Measurements from ENCODE around the gene RNASE8. TPM values are rescaled to one million over a fixed set of nuclear protein-coding genes. Genes with fewer than 3 reads are reported as not detected.
"Not testable (repeated sequence)": the region's sequence is repeated elsewhere in the genome, so short reads cannot be mapped to it uniquely, and the experiment has no call there.

The RNASE8 gene
- total RNA-seq = not detected

- ATAC-seq (replicated peaks in 1 of 2) = peak; percentile 66 to 67
These were observed at the start of gene RNASE8 for GRCh38 chr14:21057803-21058675. Gene RNASE8, plus strand, starts transcription at chr14:21057822. Its CDS starts 71 bp downstream, at chr14:21057893.

GRCh38 chr14:21009721-21010120 is 47.9 kb upstream of the RNASE8 start:
- not testable (repeated sequence) for H3K4me3 Mint-ChIP-seq; ATAC-seq (replicated peaks in 1 of 2); H3K4me1 Mint-ChIP-seq (ENCODE audit: low read depth); H3K36me3 Mint-ChIP-seq (ENCODE audit: insufficient read depth in 2 of 2); H3K27ac Mint-ChIP-seq; DNase-seq; H3K9me3 Mint-ChIP-seq
- peaks cover 20% of the 10 kb centered on the region for H3K27me3 Mint-ChIP-seq (ENCODE audit: low read depth)

More at GRCh38 chr14:21057803-21058675, at the start of gene RNASE8:
- H3K27ac Mint-ChIP-seq = no peak within 1 kb of the TSS
- no peak within 1 kb of the TSS for H3K4me3 Mint-ChIP-seq
- peaks cover 24% of the 10 kb centered on the region for H3K27me3 Mint-ChIP-seq (ENCODE audit: low read depth)
- peaks cover 7% of the 10 kb centered on the region for H3K4me1 Mint-ChIP-seq (ENCODE audit: low read depth)
- DNase-seq = peak; percentile 16
- no peaks in the 10 kb centered on the region for H3K36me3 Mint-ChIP-seq (ENCODE audit: insufficient read depth in 2 of 2)
- no peaks in the 10 kb centered on the region for H3K9me3 Mint-ChIP-seq

GRCh38 chr14:21011136-21011535 is 46.5 kb upstream of the RNASE8 start:
- H3K4me1 Mint-ChIP-seq (ENCODE audit: low read depth) = no peaks in the 10 kb centered on the region
- no peaks in the 10 kb centered on the region for H3K9me3 Mint-ChIP-seq
- no peaks in the 10 kb centered on the region for H3K36me3 Mint-ChIP-seq (ENCODE audit: insufficient read depth in 2 of 2)
- H3K27ac Mint-ChIP-seq = no peak overlapping the region
- no peak for ATAC-seq (replicated peaks in 1 of 2)
- H3K27me3 Mint-ChIP-seq (ENCODE audit: low read depth) = peaks cover 20% of the 10 kb centered on the region
- no peak for DNase-seq
- no peak overlapping the region for H3K4me3 Mint-ChIP-seq

GRCh38 chr14:21014761-21015190 is 42.8 kb upstream of the RNASE8 start:
- Mint-ChIP-seq H3K4me1 (ENCODE audit: low read depth) (no peaks in the 10 kb centered on the region), H3K36me3 (ENCODE audit: insufficient read depth in 2 of 2) (no peaks in the 10 kb centered on the region), H3K27me3 (ENCODE audit: low read depth) (peaks cover 20% of the 10 kb centered on the region), H3K27ac (no peak overlapping the region), H3K4me3 (no peak overlapping the region), H3K9me3 (no peaks in the 10 kb centered on the region)
- DNase-seq (peak; percentile 74 to 83), ATAC-seq (replicated peaks in 1 of 2) (peak; percentile 73 to 74)

GRCh38 chr14:21015312-21015711 is 42.3 kb upstream of the RNASE8 start:
- no peaks in the 10 kb centered on the region for H3K9me3 Mint-ChIP-seq
- no peak overlapping the region for H3K4me3 Mint-ChIP-seq
- no peaks in the 10 kb centered on the region for H3K4me1 Mint-ChIP-seq (ENCODE audit: low read depth)
- peaks cover 20% of the 10 kb centered on the region for H3K27me3 Mint-ChIP-seq (ENCODE audit: low read depth)
- no peaks in the 10 kb centered on the region for H3K36me3 Mint-ChIP-seq (ENCODE audit: insufficient read depth in 2 of 2)
- DNase-seq (no peak), ATAC-seq (replicated peaks in 1 of 2) (no peak)
- H3K27ac Mint-ChIP-seq = no peak overlapping the region

- ATAC-seq (replicated peaks in 1 of 2) (no peak), DNase-seq (no peak)
- no peaks in the 10 kb centered on the region for H3K4me1 Mint-ChIP-seq (ENCODE audit: low read depth)
- H3K9me3 Mint-ChIP-seq = no peaks in the 10 kb centered on the region
- H3K4me3 Mint-ChIP-seq = no peak overlapping the region
- no peak overlapping the region for H3K27ac Mint-ChIP-seq
- peaks cover 17% of the 10 kb centered on the region for H3K27me3 Mint-ChIP-seq (ENCODE audit: low read depth)
- no peaks in the 10 kb centered on the region for H3K36me3 Mint-ChIP-seq (ENCODE audit: insufficient read depth in 2 of 2)
These were observed 41.0 kb upstream of the RNASE8 start for GRCh38 chr14:21016413-21017190.

- H3K9me3 Mint-ChIP-seq = no peaks in the 10 kb centered on the region
- no peaks in the 10 kb centered on the region for H3K4me1 Mint-ChIP-seq (ENCODE audit: low read depth)
- no peak overlapping the region for H3K4me3 Mint-ChIP-seq
- no peak for DNase-seq
- ATAC-seq (replicated peaks in 1 of 2) = no peak
- no peak overlapping the region for H3K27ac Mint-ChIP-seq
- H3K27me3 Mint-ChIP-seq (ENCODE audit: low read depth) = peaks cover 14% of the 10 kb centered on the region
- no peaks in the 10 kb centered on the region for H3K36me3 Mint-ChIP-seq (ENCODE audit: insufficient read depth in 2 of 2)
These were observed 39.9 kb upstream of the RNASE8 start for GRCh38 chr14:21017528-21018245.

- H3K4me1 Mint-ChIP-seq (ENCODE audit: low read depth) = no peaks in the 10 kb centered on the region
- H3K36me3 Mint-ChIP-seq (ENCODE audit: insufficient read depth in 2 of 2) = no peaks in the 10 kb centered on the region
- no peaks in the 10 kb centered on the region for H3K9me3 Mint-ChIP-seq
- ATAC-seq (replicated peaks in 1 of 2) (no peak), DNase-seq (no peak)
- H3K4me3 Mint-ChIP-seq = no peak overlapping the region
- H3K27me3 Mint-ChIP-seq (ENCODE audit: low read depth) = peaks cover 12% of the 10 kb centered on the region
- no peak overlapping the region for H3K27ac Mint-ChIP-seq
These were observed 39.3 kb upstream of the RNASE8 start for GRCh38 chr14:21018286-21018685.

- DNase-seq = no peak
- ATAC-seq (replicated peaks in 1 of 2) = no peak
- Mint-ChIP-seq H3K4me1 (ENCODE audit: low read depth) (peaks cover 2% of the 10 kb centered on the region), H3K27ac (no peak overlapping the region), H3K9me3 (no peaks in the 10 kb centered on the region), H3K27me3 (ENCODE audit: low read depth) (peaks cover 12% of the 10 kb centered on the region), H3K36me3 (ENCODE audit: insufficient read depth in 2 of 2) (no peaks in the 10 kb centered on the region), H3K4me3 (no peak overlapping the region)
These were observed 38.8 kb upstream of the RNASE8 start for GRCh38 chr14:21018781-21019180.

GRCh38 chr14:21019366-21019765 is 38.3 kb upstream of the RNASE8 start:
- Mint-ChIP-seq H3K27ac (no peak overlapping the region), H3K4me3 (no peak overlapping the region), H3K36me3 (ENCODE audit: insufficient read depth in 2 of 2) (no peaks in the 10 kb centered on the region), H3K4me1 (ENCODE audit: low read depth) (peaks cover 8% of the 10 kb centered on the region), H3K27me3 (ENCODE audit: low read depth) (peaks cover 17% of the 10 kb centered on the region), H3K9me3 (no peaks in the 10 kb centered on the region)
- DNase-seq (no peak), ATAC-seq (replicated peaks in 1 of 2) (no peak)

GRCh38 chr14:21020977-21021545 is 36.6 kb upstream of the RNASE8 start:
- no peak for ATAC-seq (replicated peaks in 1 of 2)
- DNase-seq = no peak
- Mint-ChIP-seq H3K4me1 (ENCODE audit: low read depth) (peaks cover 10% of the 10 kb centered on the region), H3K27ac (no peak overlapping the region), H3K4me3 (no peak overlapping the region), H3K36me3 (ENCODE audit: insufficient read depth in 2 of 2) (no peaks in the 10 kb centered on the region), H3K27me3 (ENCODE audit: low read depth) (peaks cover 19% of the 10 kb centered on the region), H3K9me3 (no peaks in the 10 kb centered on the region)

GRCh38 chr14:21022686-21023085 is 34.9 kb upstream of the RNASE8 start:
- no peak for DNase-seq
- H3K9me3 Mint-ChIP-seq = no peaks in the 10 kb centered on the region
- peak overlapping the region in 1 of 2 donors; percentile 0 for H3K4me3 Mint-ChIP-seq
- peaks cover 19% of the 10 kb centered on the region for H3K27me3 Mint-ChIP-seq (ENCODE audit: low read depth)
- H3K4me1 Mint-ChIP-seq (ENCODE audit: low read depth) = peaks cover 10% of the 10 kb centered on the region
- ATAC-seq (replicated peaks in 1 of 2) = no peak
- H3K36me3 Mint-ChIP-seq (ENCODE audit: insufficient read depth in 2 of 2) = no peaks in the 10 kb centered on the region
- H3K27ac Mint-ChIP-seq = no peak overlapping the region

All from activated T-cell treated with anti-CD3 and anti-CD28 coated beads, Interleukin-2, amount 50 U/mL, for 72 hours (primary cell).